ENCODE measurements around the gene MUC5B. TPM values are rescaled to one million over a fixed set of nuclear protein-coding genes. Genes with fewer than 3 reads are reported as not detected.

Gene MUC5B
- total RNA-seq, 2 donors from 2014 or later: 0.18 to 17.3 TPM

DNA sequence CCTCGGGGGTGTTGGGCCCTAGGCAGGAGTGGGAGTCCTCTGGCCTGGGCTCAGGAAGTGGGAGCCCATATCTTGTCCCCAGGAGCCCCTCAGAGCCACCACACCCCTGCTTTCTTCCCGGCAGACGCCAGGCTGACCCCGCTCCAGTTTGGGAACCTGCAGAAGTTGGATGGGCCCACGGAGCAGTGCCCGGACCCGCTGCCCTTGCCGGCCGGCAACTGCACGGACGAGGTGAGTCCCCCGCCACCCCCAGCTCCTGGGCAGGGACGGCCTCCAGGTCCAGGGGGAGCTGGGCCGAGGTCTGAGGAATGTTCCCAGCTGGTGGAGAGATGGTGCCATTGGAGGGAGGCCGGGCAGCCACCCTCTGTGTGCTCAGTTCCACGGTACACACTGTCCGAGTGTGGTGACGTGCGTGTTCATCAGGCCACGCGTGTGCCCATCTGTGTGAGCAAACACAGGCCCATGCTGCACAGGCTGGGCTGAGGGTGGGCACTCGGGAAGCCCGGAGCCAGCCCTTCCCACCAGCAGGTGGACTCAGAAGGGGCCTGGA lies 4.8 kb downstream of the MUC5B start:
- intact Hi-C loops (cut with DNase I): no loop called here
- H3K36me3 ChIP-seq: no peaks in the 10 kb centered on the region
- no peak for DNase-seq (ENCODE audit: low spot score)
- no peak overlapping the region for H3K27ac ChIP-seq
- no peak overlapping the region for H3K4me3 ChIP-seq
- H3K4me1 ChIP-seq (replicated peaks): no peaks in the 10 kb centered on the region
- no peaks in the 10 kb centered on the region for H3K9me3 ChIP-seq
- peaks cover 26% of the 10 kb centered on the region for H3K27me3 ChIP-seq (replicated peaks; ENCODE audit: insufficient read depth)
- WGBS: 82% methylated on average over 23 of the region's 23 CpGs
- TF ChIP-seq CTCF (IDR thresholded peaks at IDR 0.05) (no peak), POLR2A (IDR thresholded peaks at IDR 0.05) (no peak), POLR2AphosphoS5 (IDR thresholded peaks at IDR 0.05) (no peak)

DNA sequence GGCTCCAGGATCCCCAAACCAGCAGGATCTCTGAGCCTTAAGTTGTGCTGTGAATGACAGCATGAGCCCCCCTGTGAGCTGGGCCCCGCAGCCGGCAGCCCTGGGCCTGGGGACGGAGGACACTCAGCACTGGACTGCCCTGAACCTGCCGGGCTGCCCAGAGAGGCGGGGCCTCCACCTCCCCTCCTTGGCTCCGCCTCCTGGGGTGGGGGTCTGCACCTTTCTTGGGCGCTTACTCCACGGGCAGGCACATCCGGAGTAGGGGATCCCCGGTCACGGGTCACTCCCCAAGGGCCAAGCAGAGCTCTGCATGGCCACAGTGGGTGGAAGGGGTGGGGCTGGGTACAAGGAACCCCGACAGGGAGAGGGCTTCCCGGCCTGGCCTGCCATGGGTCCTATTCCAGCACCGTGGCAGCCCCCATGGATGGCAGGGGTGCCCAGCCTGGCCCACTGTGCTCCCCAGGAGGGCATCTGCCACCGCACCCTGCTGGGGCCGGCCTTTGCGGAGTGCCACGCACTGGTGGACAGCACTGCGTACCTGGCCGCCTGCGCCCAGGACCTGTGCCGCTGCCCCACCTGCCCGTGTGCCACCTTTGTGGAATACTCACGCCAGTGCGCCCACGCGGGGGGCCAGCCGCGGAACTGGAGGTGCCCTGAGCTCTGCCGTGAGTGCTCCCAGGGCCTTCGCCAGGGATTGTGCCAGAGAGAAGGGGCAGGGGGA lies 5.4 kb downstream of the MUC5B start:
- Histone ChIP-seq H3K27ac (no peak overlapping the region), H3K4me1 (replicated peaks) (no peaks in the 10 kb centered on the region), H3K36me3 (no peaks in the 10 kb centered on the region), H3K27me3 (replicated peaks; ENCODE audit: insufficient read depth) (peaks cover 21% of the 10 kb centered on the region), H3K9me3 (no peaks in the 10 kb centered on the region), H3K4me3 (no peak overlapping the region)
- intact Hi-C loops (cut with DNase I): no loop called here
- 80% methylated on average over 31 of the region's 31 CpGs for WGBS
- DNase-seq (ENCODE audit: low spot score): no peak
- TF ChIP-seq CTCF (IDR thresholded peaks at IDR 0.05) (no peak), POLR2A (IDR thresholded peaks at IDR 0.05) (no peak), POLR2AphosphoS5 (IDR thresholded peaks at IDR 0.05) (no peak)

GRCh38 chr11:1228921-1229451 lies 6.1 kb downstream of the MUC5B start:
- H3K9me3 ChIP-seq: no peaks in the 10 kb centered on the region
- WGBS: 84% methylated on average over 14 of the region's 18 CpGs
- TF ChIP-seq POLR2A (IDR thresholded peaks at IDR 0.05): no peak
- TF ChIP-seq POLR2AphosphoS5 (IDR thresholded peaks at IDR 0.05): no peak
- TF ChIP-seq CTCF (IDR thresholded peaks at IDR 0.05): no peak
- H3K4me1 ChIP-seq (replicated peaks): no peaks in the 10 kb centered on the region
- intact Hi-C loops (cut with DNase I): no loop called here
- H3K4me3 ChIP-seq: no peak overlapping the region
- peaks cover 15% of the 10 kb centered on the region for H3K27me3 ChIP-seq (replicated peaks; ENCODE audit: insufficient read depth)
- no peaks in the 10 kb centered on the region for H3K36me3 ChIP-seq
- H3K27ac ChIP-seq: no peak overlapping the region
- no peak for DNase-seq (ENCODE audit: low spot score)

DNA sequence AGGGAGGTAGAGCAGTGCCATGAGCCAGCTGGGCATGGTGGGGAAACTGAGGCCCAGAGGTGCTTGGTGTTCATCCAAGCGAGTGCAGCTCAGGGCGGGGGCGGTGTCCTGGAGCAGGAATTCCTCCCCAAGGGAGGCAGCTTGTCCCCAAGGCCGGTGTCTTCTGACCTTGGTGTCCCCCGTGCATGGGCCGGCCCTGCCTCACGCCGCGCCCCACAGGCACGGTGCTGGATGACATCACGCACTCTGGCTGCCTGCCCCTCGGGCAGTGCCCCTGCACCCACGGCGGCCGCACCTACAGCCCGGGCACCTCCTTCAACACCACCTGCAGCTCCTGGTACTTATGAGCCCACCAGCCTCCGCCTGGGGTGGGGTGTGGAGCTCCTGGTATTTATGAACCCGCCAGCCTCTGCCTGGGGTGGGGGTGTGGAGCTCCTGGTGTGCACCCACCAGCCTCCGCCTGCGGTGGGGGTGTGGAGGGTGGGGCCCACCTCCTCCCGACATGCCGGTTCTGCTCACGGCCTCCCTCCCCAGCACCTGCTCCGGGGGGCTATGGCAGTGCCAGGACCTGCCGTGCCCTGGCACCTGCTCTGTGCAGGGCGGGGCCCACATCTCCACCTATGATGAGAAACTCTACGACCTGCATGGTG lies 6.7 kb downstream of the MUC5B start:
- TF ChIP-seq POLR2AphosphoS5 (IDR thresholded peaks at IDR 0.05): no peak
- TF ChIP-seq POLR2A (IDR thresholded peaks at IDR 0.05): no peak
- no peak overlapping the region for H3K27ac ChIP-seq
- H3K4me1 ChIP-seq (replicated peaks): no peaks in the 10 kb centered on the region
- WGBS: 71% methylated on average over 14 of the region's 27 CpGs
- H3K9me3 ChIP-seq: no peaks in the 10 kb centered on the region
- intact Hi-C loops (cut with DNase I): no loop called here
- peaks cover 15% of the 10 kb centered on the region for H3K27me3 ChIP-seq (replicated peaks; ENCODE audit: insufficient read depth)
- no peak overlapping the region for H3K4me3 ChIP-seq
- no peak for DNase-seq (ENCODE audit: low spot score)
- H3K36me3 ChIP-seq: no peaks in the 10 kb centered on the region

- no peaks in the 10 kb centered on the region for H3K36me3 ChIP-seq
- H3K27me3 ChIP-seq (replicated peaks; ENCODE audit: insufficient read depth): peaks cover 15% of the 10 kb centered on the region
- H3K4me3 ChIP-seq: no peak overlapping the region
- DNase-seq (ENCODE audit: low spot score): no peak
- H3K4me1 ChIP-seq (replicated peaks): no peaks in the 10 kb centered on the region
- WGBS: 90% methylated on average over 5 of the region's 5 CpGs
- no peak overlapping the region for H3K27ac ChIP-seq
- intact Hi-C loops (cut with DNase I): no loop called here
- no peaks in the 10 kb centered on the region for H3K9me3 ChIP-seq
- TF ChIP-seq POLR2AphosphoS5 (IDR thresholded peaks at IDR 0.05) (no peak), POLR2A (IDR thresholded peaks at IDR 0.05) (no peak), CTCF (IDR thresholded peaks at IDR 0.05) (no peak)
Measured at GRCh38 chr11:1230121-1230455, 7.2 kb downstream of the MUC5B start.

Measured in prostate gland (tissue), 2 donors.